ENCODE data around the gene ZNF316.

ZNF316 gene

GRCh38 chr7:6621195-6622133 is 15.7 kb upstream of the ZNF316 start:
- no peak overlapping the region for H3K27ac ChIP-seq (ENCODE audit: insufficient read depth in 1 of 2, low read depth in 1 of 2, low read length in 2 of 2, poor library complexity in 1 of 2, severe bottlenecking in 2 of 2)
- peaks cover 0 to 8% (median 3%) of the 10 kb centered on the region in 4 experiments for H3K4me1 ChIP-seq (ENCODE audit: control extremely low read depth in 1 of 4, control insufficient read depth in 4 of 4, insufficient read depth in 4 of 4, low read length in 3 of 4)
- H3K9me3 ChIP-seq (ENCODE audit: control extremely low read depth in 1 of 5, control insufficient read depth in 4 of 5, insufficient read depth in 2 of 5, low read depth in 1 of 5, low read length in 4 of 5): no peaks in the 10 kb centered on the region
- no peak overlapping the region for H3K4me3 ChIP-seq (ENCODE audit: control insufficient read depth in 1 of 7, extremely low read depth in 1 of 7, insufficient read depth in 4 of 7, low read depth in 2 of 7, low read length in 6 of 7)
- ChIA-PET CTCF (interaction anchor here (1.5 kb wide), 1 partner anchor 10 kb away, joined by 3 read pairs; no protein-coding TSS in a partner anchor), POLR2A (no interaction called here)
- H3K27me3 ChIP-seq (replicated peaks in 2 of 5; ENCODE audit: control insufficient read depth in 4 of 5, insufficient read depth in 5 of 5, low read length in 4 of 5): no peaks in the 10 kb centered on the region
- no peak for DNase-seq
- WGBS (ENCODE audit: insufficient coverage): 96% methylated on average over 19 of the region's 20 CpGs
- peaks cover 2 to 31% (median 5%) of the 10 kb centered on the region in 4 experiments for H3K36me3 ChIP-seq (ENCODE audit: control insufficient read depth in 4 of 4, insufficient read depth in 4 of 4, low read length in 3 of 4)

DNA sequence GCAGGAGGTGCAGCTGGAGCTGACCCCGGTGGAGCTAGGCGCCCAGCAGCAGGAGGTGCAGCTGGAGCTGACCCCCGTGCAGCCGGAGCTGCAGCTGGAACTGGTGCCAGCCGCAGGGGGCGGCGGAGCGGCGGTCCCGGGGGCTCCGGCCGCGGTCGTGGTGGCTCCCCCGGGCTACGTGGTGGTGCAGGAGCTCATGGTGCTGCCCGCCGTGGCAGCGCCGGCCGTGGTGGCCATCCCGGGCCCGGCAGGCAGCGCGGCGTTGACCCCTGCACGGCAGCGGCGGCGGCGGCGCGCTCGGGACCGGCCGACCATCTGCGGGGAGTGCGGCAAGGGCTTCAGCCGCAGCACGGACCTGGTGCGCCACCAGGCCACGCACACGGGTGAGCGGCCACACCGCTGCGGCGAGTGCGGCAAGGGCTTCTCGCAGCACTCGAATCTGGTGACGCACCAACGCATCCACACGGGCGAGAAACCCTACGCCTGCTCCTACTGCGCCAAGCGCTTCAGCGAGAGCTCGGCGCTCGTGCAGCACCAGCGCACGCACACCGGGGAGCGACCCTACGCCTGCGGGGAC is 14.9 kb upstream of the ZNF316 start:
- no peaks in the 10 kb centered on the region for H3K27me3 ChIP-seq (replicated peaks in 2 of 5; ENCODE audit: control insufficient read depth in 4 of 5, insufficient read depth in 5 of 5, low read length in 4 of 5)
- DNase-seq: no peak
- no peak overlapping the region for H3K4me3 ChIP-seq (ENCODE audit: control insufficient read depth in 1 of 7, extremely low read depth in 1 of 7, insufficient read depth in 4 of 7, low read depth in 2 of 7, low read length in 6 of 7)
- no peak overlapping the region for H3K27ac ChIP-seq (ENCODE audit: insufficient read depth in 1 of 2, low read depth in 1 of 2, low read length in 2 of 2, poor library complexity in 1 of 2, severe bottlenecking in 2 of 2)
- WGBS (ENCODE audit: insufficient coverage): 98% methylated on average over 61 of the region's 67 CpGs
- ChIA-PET POLR2A (no interaction called here), CTCF (no interaction called here)
- H3K36me3 ChIP-seq (ENCODE audit: control insufficient read depth in 4 of 4, insufficient read depth in 4 of 4, low read length in 3 of 4): peaks cover 2 to 30% (median 5%) of the 10 kb centered on the region in 4 experiments
- no peaks in the 10 kb centered on the region for H3K9me3 ChIP-seq (ENCODE audit: control extremely low read depth in 1 of 5, control insufficient read depth in 4 of 5, insufficient read depth in 2 of 5, low read depth in 1 of 5, low read length in 4 of 5)
- peaks cover 0 to 8% (median 3%) of the 10 kb centered on the region in 4 experiments for H3K4me1 ChIP-seq (ENCODE audit: control extremely low read depth in 1 of 4, control insufficient read depth in 4 of 4, insufficient read depth in 4 of 4, low read length in 3 of 4)

- Histone ChIP-seq H3K4me3 (ENCODE audit: control insufficient read depth in 1 of 7, extremely low read depth in 1 of 7, insufficient read depth in 4 of 7, low read depth in 2 of 7, low read length in 6 of 7) (no peak overlapping the region), H3K4me1 (ENCODE audit: control extremely low read depth in 1 of 4, control insufficient read depth in 4 of 4, insufficient read depth in 4 of 4, low read length in 3 of 4) (peaks cover 0 to 8% (median 3%) of the 10 kb centered on the region in 4 experiments), H3K36me3 (ENCODE audit: control insufficient read depth in 4 of 4, insufficient read depth in 4 of 4, low read length in 3 of 4) (peaks cover 2 to 27% (median 5%) of the 10 kb centered on the region in 4 experiments), H3K27me3 (replicated peaks in 2 of 5; ENCODE audit: control insufficient read depth in 4 of 5, insufficient read depth in 5 of 5, low read length in 4 of 5) (no peaks in the 10 kb centered on the region), H3K9me3 (ENCODE audit: control extremely low read depth in 1 of 5, control insufficient read depth in 4 of 5, insufficient read depth in 2 of 5, low read depth in 1 of 5, low read length in 4 of 5) (no peaks in the 10 kb centered on the region), H3K27ac (ENCODE audit: insufficient read depth in 1 of 2, low read depth in 1 of 2, low read length in 2 of 2, poor library complexity in 1 of 2, severe bottlenecking in 2 of 2) (no peak overlapping the region)
- peak in 2 of 3 donors; percentile 36 to 38 for DNase-seq
- ChIA-PET CTCF (no interaction called here), POLR2A (interaction anchor here (0.6 kb wide), 1 partner anchor 1912 kb away, joined by 3 read pairs; no protein-coding TSS in a partner anchor)
- WGBS (ENCODE audit: insufficient coverage): 87% methylated on average over 12 of the region's 15 CpGs
These were observed 13.4 kb upstream of the ZNF316 start for GRCh38 chr7:6623589-6624245.

- WGBS (ENCODE audit: insufficient coverage): 94% methylated on average over 2 of the region's 3 CpGs
- Histone ChIP-seq H3K27me3 (replicated peaks in 2 of 5; ENCODE audit: control insufficient read depth in 4 of 5, insufficient read depth in 5 of 5, low read length in 4 of 5) (no peaks in the 10 kb centered on the region), H3K9me3 (ENCODE audit: control extremely low read depth in 1 of 5, control insufficient read depth in 4 of 5, insufficient read depth in 2 of 5, low read depth in 1 of 5, low read length in 4 of 5) (no peaks in the 10 kb centered on the region), H3K27ac (ENCODE audit: insufficient read depth in 1 of 2, low read depth in 1 of 2, low read length in 2 of 2, poor library complexity in 1 of 2, severe bottlenecking in 2 of 2) (no peak overlapping the region), H3K4me3 (ENCODE audit: control insufficient read depth in 1 of 7, extremely low read depth in 1 of 7, insufficient read depth in 4 of 7, low read depth in 2 of 7, low read length in 6 of 7) (no peak overlapping the region), H3K4me1 (ENCODE audit: control extremely low read depth in 1 of 4, control insufficient read depth in 4 of 4, insufficient read depth in 4 of 4, low read length in 3 of 4) (peaks cover 0 to 8% (median 3%) of the 10 kb centered on the region in 4 experiments), H3K36me3 (ENCODE audit: control insufficient read depth in 4 of 4, insufficient read depth in 4 of 4, low read length in 3 of 4) (peaks cover 2 to 27% (median 5%) of the 10 kb centered on the region in 4 experiments)
- ChIA-PET POLR2A (no interaction called here), CTCF (no interaction called here)
- no peak for DNase-seq
These were observed 12.9 kb upstream of the ZNF316 start for GRCh38 chr7:6624246-6624611.

DNA sequence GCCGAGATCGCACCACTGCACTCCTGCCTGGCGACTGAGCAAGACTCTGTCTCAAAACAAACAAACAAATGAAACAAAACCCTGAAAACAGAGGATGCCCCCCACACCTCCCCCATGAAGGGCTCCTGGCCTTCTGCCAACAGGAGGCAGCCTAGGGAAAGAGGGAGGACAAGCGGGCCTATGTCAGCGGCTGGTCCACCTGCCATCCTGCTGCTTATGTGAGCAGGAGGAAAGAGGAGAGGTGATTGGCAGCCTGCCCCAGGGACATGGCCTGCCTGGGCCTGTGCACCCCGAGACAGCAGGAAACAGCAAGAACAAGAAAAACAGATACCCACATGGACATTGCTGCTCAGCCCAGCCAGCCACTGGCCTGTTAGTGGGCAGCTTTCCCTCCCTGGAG is 9.1 kb upstream of the ZNF316 start:
- Histone ChIP-seq H3K9me3 (ENCODE audit: control extremely low read depth in 1 of 5, control insufficient read depth in 4 of 5, insufficient read depth in 2 of 5, low read depth in 1 of 5, low read length in 4 of 5) (no peaks in the 10 kb centered on the region), H3K4me3 (ENCODE audit: control insufficient read depth in 1 of 7, extremely low read depth in 1 of 7, insufficient read depth in 4 of 7, low read depth in 2 of 7, low read length in 6 of 7) (no peak overlapping the region), H3K36me3 (ENCODE audit: control insufficient read depth in 4 of 4, insufficient read depth in 4 of 4, low read length in 3 of 4) (peaks cover 0 to 2% (median under 1%) of the 10 kb centered on the region in 4 experiments), H3K27ac (ENCODE audit: insufficient read depth in 1 of 2, low read depth in 1 of 2, low read length in 2 of 2, poor library complexity in 1 of 2, severe bottlenecking in 2 of 2) (no peak overlapping the region), H3K4me1 (ENCODE audit: control extremely low read depth in 1 of 4, control insufficient read depth in 4 of 4, insufficient read depth in 4 of 4, low read length in 3 of 4) (peaks cover 0 to 8% (median 3%) of the 10 kb centered on the region in 4 experiments), H3K27me3 (replicated peaks in 2 of 5; ENCODE audit: control insufficient read depth in 4 of 5, insufficient read depth in 5 of 5, low read length in 4 of 5) (no peaks in the 10 kb centered on the region)
- DNase-seq: no peak
- WGBS (ENCODE audit: insufficient coverage): no CpG with 5 or more reads among the region's 6 CpGs
- POLR2A ChIA-PET: no interaction called here
- CTCF ChIA-PET: no interaction called here

- no peak overlapping the region for H3K4me3 ChIP-seq (ENCODE audit: control insufficient read depth in 1 of 7, extremely low read depth in 1 of 7, insufficient read depth in 4 of 7, low read depth in 2 of 7, low read length in 6 of 7)
- no peaks in the 10 kb centered on the region for H3K36me3 ChIP-seq (ENCODE audit: control insufficient read depth in 4 of 4, insufficient read depth in 4 of 4, low read length in 3 of 4)
- no peaks in the 10 kb centered on the region for H3K27me3 ChIP-seq (replicated peaks in 2 of 5; ENCODE audit: control insufficient read depth in 4 of 5, insufficient read depth in 5 of 5, low read length in 4 of 5)
- peaks cover 0 to 4% (median 2%) of the 10 kb centered on the region in 4 experiments for H3K4me1 ChIP-seq (ENCODE audit: control extremely low read depth in 1 of 4, control insufficient read depth in 4 of 4, insufficient read depth in 4 of 4, low read length in 3 of 4)
- CTCF ChIA-PET: interaction anchor here (0.9 to 1.3 kb wide), 2 partner anchors 9 to 18 kb away, joined by 3 to 4 read pairs; no protein-coding TSS in a partner anchor
- DNase-seq: no peak
- H3K9me3 ChIP-seq (ENCODE audit: control extremely low read depth in 1 of 5, control insufficient read depth in 4 of 5, insufficient read depth in 2 of 5, low read depth in 1 of 5, low read length in 4 of 5): no peaks in the 10 kb centered on the region
- H3K27ac ChIP-seq (ENCODE audit: insufficient read depth in 1 of 2, low read depth in 1 of 2, low read length in 2 of 2, poor library complexity in 1 of 2, severe bottlenecking in 2 of 2): no peak overlapping the region
- 95% methylated on average over 10 of the region's 11 CpGs for WGBS (ENCODE audit: insufficient coverage)
- POLR2A ChIA-PET: no interaction called here
These were observed 6.9 kb upstream of the ZNF316 start for GRCh38 chr7:6630007-6630849.
